ENCODE results near the gene NKD1. TPM values are rescaled to one million over a fixed set of nuclear protein-coding genes. Genes with fewer than 3 reads are reported as not detected.

Gene NKD1
- total RNA-seq, 1 experiment from 2014 or later: 0.44 TPM

GRCh38 chr16:50681021-50681885 lies 133.1 kb downstream of the NKD1 start, which contains the start of gene SNX20:
Gene SNX20 (minus strand): TSS chr16:50681312. CDS start chr16:50677526, 3,786 bp downstream.
- no peaks in the 10 kb centered on the region for H3K36me3 ChIP-seq (ENCODE audit: low read depth)
- no peaks in the 10 kb centered on the region for H3F3A ChIP-seq (ENCODE audit: insufficient read depth, low read depth)
- no peak for DNase-seq
- H3K9me2 ChIP-seq (ENCODE audit: insufficient read depth): no peaks in the 10 kb centered on the region
- TF ChIP-seq CTCF (conservative IDR thresholded peaks at IDR 0.05): no peak
- TF ChIP-seq EZH2 (IDR thresholded peaks at IDR 0.05; ENCODE audit: low read depth): no peak
- intact Hi-C loops (cut with micrococcal nuclease; ENCODE audit: unreplicated experiment): no loop called here
- no peaks in the 10 kb centered on the region for H3K9me3 ChIP-seq (ENCODE audit: insufficient read depth, low read depth)
- H2AFZ ChIP-seq: no peak within 1 kb of the TSS
- H3K4me1 ChIP-seq (replicated peaks; ENCODE audit: insufficient read depth): peaks cover 3% of the 10 kb centered on the region; the same call in 1 of the 2 replicates
- no TSS peak for BruUV-seq (replicated peaks)
- POLR2A ChIA-PET (ENCODE audit: unreplicated experiment): no interaction called here
- CTCF ChIA-PET: no interaction called here
- no peaks in the 10 kb centered on the region for H4K20me1 ChIP-seq (ENCODE audit: insufficient read depth)
- H3K79me2 ChIP-seq (ENCODE audit: low read depth): no peaks in the 10 kb centered on the region
- H3K27me3 ChIP-seq (ENCODE audit: insufficient read depth, low read depth): no peaks in the 10 kb centered on the region
- H3K27ac ChIP-seq: no peak within 1 kb of the TSS
- no peak within 1 kb of the TSS for H3K4me3 ChIP-seq
- no peak within 1 kb of the TSS for H3K4me2 ChIP-seq

- Histone ChIP-seq H3K4me2 (no peak overlapping the region), H3K36me3 (ENCODE audit: low read depth) (no peaks in the 10 kb centered on the region), H3K27me3 (ENCODE audit: insufficient read depth, low read depth) (no peaks in the 10 kb centered on the region), H3K9me2 (ENCODE audit: insufficient read depth) (no peaks in the 10 kb centered on the region), H2AFZ (no peak overlapping the region), H3K27ac (no peak overlapping the region), H3F3A (ENCODE audit: insufficient read depth, low read depth) (no peaks in the 10 kb centered on the region), H3K79me2 (ENCODE audit: low read depth) (no peaks in the 10 kb centered on the region), H3K4me1 (replicated peaks; ENCODE audit: insufficient read depth) (no peaks in the 10 kb centered on the region), H4K20me1 (ENCODE audit: insufficient read depth) (no peaks in the 10 kb centered on the region), H3K4me3 (no peak overlapping the region), H3K9me3 (ENCODE audit: insufficient read depth, low read depth) (no peaks in the 10 kb centered on the region)
- ChIA-PET POLR2A (ENCODE audit: unreplicated experiment) (no interaction called here), CTCF (no interaction called here)
- no peak for DNase-seq
- intact Hi-C loops (cut with micrococcal nuclease; ENCODE audit: unreplicated experiment): no loop called here
- TF ChIP-seq CTCF (conservative IDR thresholded peaks at IDR 0.05): no peak
- no peak for TF ChIP-seq EZH2 (IDR thresholded peaks at IDR 0.05; ENCODE audit: low read depth)
- BruUV-seq (replicated peaks): no TSS peak
These were observed 135.6 kb downstream of the NKD1 start for GRCh38 chr16:50683689-50684374.

- TF ChIP-seq CTCF (conservative IDR thresholded peaks at IDR 0.05): no peak
- TF ChIP-seq EZH2 (IDR thresholded peaks at IDR 0.05; ENCODE audit: low read depth): no peak
- Histone ChIP-seq H3K27ac (no peak overlapping the region), H3F3A (ENCODE audit: insufficient read depth, low read depth) (no peaks in the 10 kb centered on the region)
These were observed 136.7 kb downstream of the NKD1 start for GRCh38 chr16:50684823-50685461.

More at GRCh38 chr16:50684823-50685461, 136.7 kb downstream of the NKD1 start:
- ChIA-PET POLR2A (ENCODE audit: unreplicated experiment) (no interaction called here), CTCF (no interaction called here)
- intact Hi-C loops (cut with micrococcal nuclease; ENCODE audit: unreplicated experiment): no loop called here
- H3K27me3 ChIP-seq (ENCODE audit: insufficient read depth, low read depth): no peaks in the 10 kb centered on the region
- no peaks in the 10 kb centered on the region for H3K36me3 ChIP-seq (ENCODE audit: low read depth)
- H3K9me3 ChIP-seq (ENCODE audit: insufficient read depth, low read depth): no peaks in the 10 kb centered on the region
- no peaks in the 10 kb centered on the region for H4K20me1 ChIP-seq (ENCODE audit: insufficient read depth)
- BruUV-seq (replicated peaks): no TSS peak
- no peak overlapping the region for H3K4me2 ChIP-seq
- DNase-seq: no peak
- H3K9me2 ChIP-seq (ENCODE audit: insufficient read depth): no peaks in the 10 kb centered on the region
- no peaks in the 10 kb centered on the region for H3K79me2 ChIP-seq (ENCODE audit: low read depth)
- H3K4me3 ChIP-seq: no peak overlapping the region
- H3K4me1 ChIP-seq (replicated peaks; ENCODE audit: insufficient read depth): no peaks in the 10 kb centered on the region
- no peak overlapping the region for H2AFZ ChIP-seq
